B cell (primary cell): ENCODE measurements around the gene PRSS53. TPM values are rescaled to one million over a fixed set of nuclear protein-coding genes. Genes with fewer than 3 reads are reported as not detected.

Source experiments
- ATAC-seq: fragments of 200-7000 bp; cut with Tn5 transposase; one replicate; pipeline ENCODE4 v1.10.0; 2021; ENCODE audit warnings: low read depth, mild to moderate bottlenecking, moderate number of reproducible peaks, moderate library complexity
- CTCF ChIA-PET: fragments of 350-600 bp; sonication (Branson Sonifier 250); formaldehyde crosslinking; loops from one replicate; lab custom pipeline; 2021; ENCODE audit warnings: antibody characterized with exemption, inconsistent platforms; lab: Charles Lee
- POLR2A ChIA-PET: fragments of 350-600 bp; sonication (Branson Sonifier 250); formaldehyde crosslinking; loops from one replicate; lab custom pipeline; 2021; ENCODE audit warnings: antibody characterized with exemption; lab: Charles Lee
- DNase-seq: peaks from one replicate; pipeline ENCODE4 v3.0.0; 2013
- H2AFZ ChIP-seq: 2 replicates; pipeline ENCODE4 v1.6.1; 2012; ENCODE audit warnings: mild to moderate bottlenecking, low read depth, low read length; ENCODE audit not compliant: insufficient read depth, poor library complexity, severe bottlenecking
- H3K27ac ChIP-seq, 2 donors: 1 replicate in 1 of 2; 2 replicates in 1 of 2; pipeline ENCODE4 v1.5.1; 2012 to 2013; ENCODE audit warnings: low read length in 2 of 2, mild to moderate bottlenecking in 2 of 2, moderate library complexity in 1 of 2
- H3K27me3 ChIP-seq, 4 experiments: fragments of 200-600 bp in 1 of 4; sonication (generic) in 1 of 4; replicated peaks in 1 of 4; 1 replicate in 2 of 4; 2 replicates in 2 of 4; pipeline versions ENCODE4 v1.6.1 to v1.7.0; 2013 to 2016; ENCODE audit warnings: low read length in 3 of 4, mild to moderate bottlenecking in 2 of 4, mixed read lengths in 1 of 4, moderate library complexity in 1 of 4; ENCODE audit not compliant: insufficient read depth in 4 of 4, control insufficient read depth in 3 of 4; ENCODE audit errors: control extremely low read depth in 1 of 4
- H3K36me3 ChIP-seq, 2 experiments: replicated peaks in 1 of 2; 1 replicate in 1 of 2; 2 replicates in 1 of 2; pipeline versions ENCODE4 v1.6.1 to v1.7.1; 2013; ENCODE audit warnings: low read length in 1 of 2; ENCODE audit not compliant: insufficient read depth in 2 of 2, control insufficient read depth in 1 of 2; ENCODE audit errors: control extremely low read depth in 1 of 2, extremely low read depth in 1 of 2
- H3K4me1 ChIP-seq, 2 donors: fragments of 200-600 bp in 1 of 2; sonication (generic) in 1 of 2; 1 replicate in 1 of 2; 2 replicates in 1 of 2; pipeline versions ENCODE4 v1.5.1 to v1.6.1; 2013 to 2017; ENCODE audit warnings: low read length in 2 of 2; ENCODE audit not compliant: control insufficient read depth in 2 of 2, insufficient read depth in 2 of 2
- H3K4me2 ChIP-seq: replicated peaks from 2 replicates; pipeline ENCODE3; 2012; ENCODE audit warnings: mild to moderate bottlenecking, low read depth, low read length; ENCODE audit not compliant: poor library complexity, severe bottlenecking
- H3K4me3 ChIP-seq, 5 experiments: fragments of 200-600 bp in 1 of 5; sonication (generic) in 1 of 5; 1 replicate in 3 of 5; 2 replicates in 2 of 5; pipeline versions ENCODE4 v1.5.1 to v1.7.0; 2011 to 2016; ENCODE audit warnings: low read length in 4 of 5, mild to moderate bottlenecking in 4 of 5, low read depth in 2 of 5, control low read depth in 1 of 5, moderate library complexity in 1 of 5; ENCODE audit not compliant: insufficient read depth in 1 of 5; ENCODE audit errors: control extremely low read depth in 1 of 5, extremely low read depth in 1 of 5
- H3K79me2 ChIP-seq: fragments of 200-600 bp; sonication (generic); one replicate; pipeline ENCODE4 v1.6.0; 2016; ENCODE audit warnings: low read length; ENCODE audit not compliant: control insufficient read depth, insufficient read depth
- H3K9ac ChIP-seq: fragments of 200-600 bp; sonication (generic); 2 replicates; pipeline ENCODE4 v1.6.1; 2017; ENCODE audit warnings: mild to moderate bottlenecking, low read length, moderate library complexity
- H3K9me3 ChIP-seq, 3 donors: one replicate each; pipeline versions ENCODE4 v1.6.1 to v1.7.1; 2013; ENCODE audit warnings: low read length in 2 of 3; ENCODE audit not compliant: control insufficient read depth in 2 of 3, insufficient read depth in 1 of 3; ENCODE audit errors: control extremely low read depth in 1 of 3
- H4K20me1 ChIP-seq: 2 replicates; pipeline ENCODE4 v1.6.0; 2012; ENCODE audit warnings: mild to moderate bottlenecking, low read length; ENCODE audit not compliant: insufficient read depth, control insufficient read depth, poor library complexity, severe bottlenecking
- H3K27ac Mint-ChIP-seq: one replicate; pipeline ENCODE4 v1.8.0; 2021; ENCODE audit warnings: mixed read lengths
- H3K27me3 Mint-ChIP-seq: one replicate; pipeline ENCODE4 v1.8.0; 2021; ENCODE audit warnings: mixed read lengths
- H3K4me1 Mint-ChIP-seq: one replicate; pipeline ENCODE4 v1.8.0; 2021; ENCODE audit warnings: mixed read lengths
- H3K4me3 Mint-ChIP-seq: one replicate; pipeline ENCODE4 v1.8.0; 2021; ENCODE audit warnings: mixed read lengths
- H3K9me3 Mint-ChIP-seq: one replicate; pipeline ENCODE4 v1.8.0; 2022; ENCODE audit warnings: mixed read lengths; ENCODE audit not compliant: insufficient read depth
- EZH2 ChIP-seq: IDR thresholded peaks from 2 replicates; pipeline ENCODE4 v1.6.1; 2012; ENCODE audit warnings: borderline replicate concordance, low read depth, mild to moderate bottlenecking, moderate library complexity, low read length; ENCODE audit not compliant: insufficient read depth, poor library complexity, severe bottlenecking
- WGBS: methylation state at CpG from one replicate; pipeline ENCODE4 v1.1.5; 2013; ENCODE audit warnings: missing lambda C conversion rate; ENCODE audit not compliant: insufficient coverage; 5-methylcytosine and 5-hydroxymethylcytosine counted together
- intact Hi-C: fragments of 100-400 bp; cut with micrococcal nuclease; formaldehyde crosslinking; loops from one replicate; pipeline ENCODE4 v1.10.0; 2022
- polyA plus RNA-seq: library from polyadenylated mRNA; depleted of rRNA; stranded (reverse); fragments of >200 nt; gene quantifications from 2 replicates; pipeline ENCODE4 v1.2.3, GENCODE V29; 2012
- total RNA-seq, 2 donors: library from RNA; stranded (reverse); fragments of 120-200 nt in 1 of 2; gene quantifications; 1 replicate in 1 of 2; 2 replicates in 1 of 2; pipeline versions ENCODE4 v1.2.3 to v1.2.4, GENCODE V29; 2013 to 2022
- TF ChIP-seq, protein P1 (sequence below): fragments of 200-600 bp; IDR thresholded peaks from one replicate; pipeline ENCODE4 v1.8.0; 2022; ENCODE audit warnings: antibody characterized with exemption, mild to moderate bottlenecking

Gene PRSS53
- total and polyA plus RNA-seq, 2 donors (not counting 1 experiment from before 2014, with no cell fraction given), result 10.1 to 10.8 TPM

DNA sequence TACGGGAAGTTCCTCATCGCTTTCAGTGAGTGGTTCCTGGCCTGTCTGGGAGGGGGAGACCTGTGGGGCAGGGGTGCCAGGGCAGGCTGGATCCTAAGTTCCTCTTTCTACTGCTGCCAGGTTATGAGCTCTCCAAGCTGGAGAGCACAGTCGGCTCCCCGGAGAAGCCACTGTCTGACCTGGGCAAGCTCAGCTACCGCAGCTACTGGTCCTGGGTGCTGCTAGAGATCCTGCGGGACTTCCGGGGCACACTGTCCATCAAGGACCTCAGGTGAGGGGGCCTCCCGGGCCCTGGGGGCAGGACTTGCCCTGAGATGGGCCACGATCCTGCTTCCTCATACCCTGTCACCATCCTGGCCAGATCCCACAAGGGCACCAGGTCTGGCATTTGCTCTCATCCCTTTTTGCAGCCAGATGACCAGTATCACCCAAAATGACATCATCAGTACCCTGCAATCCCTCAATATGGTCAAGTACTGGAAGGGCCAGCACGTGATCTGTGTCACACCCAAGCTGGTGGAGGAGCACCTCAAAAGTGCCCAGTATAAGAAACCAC lies 41.7 kb upstream of the PRSS53 start:
- Histone ChIP-seq H3K4me2 (no peak overlapping the region), H2AFZ (no peak overlapping the region), H3K36me3 (peaks cover 0 to 55% of the 10 kb centered on the region in 2 experiments), H3K27me3 (no peaks in the 10 kb centered on the region), H3K27ac (no peak overlapping the region), H3K4me1 (no peaks in the 10 kb centered on the region), H4K20me1 (no peaks in the 10 kb centered on the region), H3K4me3 (no peak overlapping the region), H3K79me2 (peaks cover 8% of the 10 kb centered on the region), H3K9ac (no peak overlapping the region), H3K9me3 (no peaks in the 10 kb centered on the region)
- intact Hi-C loops, result no loop called here
- WGBS, result 77% methylated on average over 9 of the region's 10 CpGs
- CTCF ChIA-PET, result no interaction called here
- Mint-ChIP-seq H3K9me3 (no peaks in the 10 kb centered on the region), H3K27ac (no peak overlapping the region), H3K27me3 (no peaks in the 10 kb centered on the region), H3K4me3 (no peak overlapping the region), H3K4me1 (no peaks in the 10 kb centered on the region)
- POLR2A ChIA-PET, result interaction anchor here (0.6 kb wide), 1 partner anchor 15 kb away, joined by 3 read pairs; no protein-coding TSS in a partner anchor
- TF ChIP-seq EZH2, result no peak
- TF ChIP-seq, protein P1, sequence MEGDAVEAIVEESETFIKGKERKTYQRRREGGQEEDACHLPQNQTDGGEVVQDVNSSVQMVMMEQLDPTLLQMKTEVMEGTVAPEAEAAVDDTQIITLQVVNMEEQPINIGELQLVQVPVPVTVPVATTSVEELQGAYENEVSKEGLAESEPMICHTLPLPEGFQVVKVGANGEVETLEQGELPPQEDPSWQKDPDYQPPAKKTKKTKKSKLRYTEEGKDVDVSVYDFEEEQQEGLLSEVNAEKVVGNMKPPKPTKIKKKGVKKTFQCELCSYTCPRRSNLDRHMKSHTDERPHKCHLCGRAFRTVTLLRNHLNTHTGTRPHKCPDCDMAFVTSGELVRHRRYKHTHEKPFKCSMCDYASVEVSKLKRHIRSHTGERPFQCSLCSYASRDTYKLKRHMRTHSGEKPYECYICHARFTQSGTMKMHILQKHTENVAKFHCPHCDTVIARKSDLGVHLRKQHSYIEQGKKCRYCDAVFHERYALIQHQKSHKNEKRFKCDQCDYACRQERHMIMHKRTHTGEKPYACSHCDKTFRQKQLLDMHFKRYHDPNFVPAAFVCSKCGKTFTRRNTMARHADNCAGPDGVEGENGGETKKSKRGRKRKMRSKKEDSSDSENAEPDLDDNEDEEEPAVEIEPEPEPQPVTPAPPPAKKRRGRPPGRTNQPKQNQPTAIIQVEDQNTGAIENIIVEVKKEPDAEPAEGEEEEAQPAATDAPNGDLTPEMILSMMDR, result no peak
- no peak for ATAC-seq
- DNase-seq, result no peak

DNA sequence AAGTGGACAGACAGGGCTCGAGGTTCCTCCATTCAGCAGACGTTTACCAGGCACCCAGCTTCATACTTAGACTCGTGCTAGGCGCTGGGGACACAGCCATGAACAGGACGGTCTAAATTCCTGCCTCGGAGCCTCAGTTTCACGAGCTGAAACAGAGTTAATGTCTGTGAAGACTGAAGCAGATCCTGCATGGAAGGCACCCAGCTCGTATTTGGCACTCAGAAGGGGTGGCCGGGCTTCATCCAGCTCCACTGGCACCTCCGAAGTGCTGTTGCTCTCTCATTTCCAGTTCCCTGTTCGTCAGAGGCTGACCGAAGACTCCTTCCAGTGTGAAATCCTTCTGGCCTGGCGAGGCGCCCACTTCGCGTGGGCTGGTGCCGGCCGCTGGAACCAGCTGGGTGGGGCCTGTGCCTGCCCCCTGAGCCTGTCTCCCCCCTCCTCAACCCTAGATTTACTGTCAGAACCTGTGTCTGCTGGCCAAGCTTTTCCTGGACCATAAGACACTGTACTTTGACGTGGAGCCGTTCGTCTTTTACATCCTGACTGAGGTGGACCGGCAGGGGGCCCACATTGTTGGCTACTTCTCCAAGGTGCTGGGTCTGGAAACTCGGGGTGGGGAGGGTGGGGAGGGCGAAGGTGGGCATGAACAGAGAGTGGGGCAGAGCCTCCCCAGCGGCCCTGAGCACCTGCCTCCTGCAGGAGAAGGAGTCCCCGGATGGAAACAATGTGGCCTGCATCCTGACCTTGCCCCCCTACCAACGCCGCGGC lies 41.0 kb upstream of the PRSS53 start:
- ChIA-PET CTCF (interaction anchor here (2.0 kb wide), 1 partner anchor 253 kb away, joined by 4 read pairs; no protein-coding TSS in a partner anchor), POLR2A (interaction anchor here (0.6 kb wide), 1 partner anchor 12 kb away, joined by 3 read pairs; the partner anchor contains the start of gene KAT8)
- H3K27me3 Mint-ChIP-seq, result no peaks in the 10 kb centered on the region
- Histone ChIP-seq H2AFZ (no peak overlapping the region), H3K4me2 (no peak overlapping the region), H3K27ac (no peak overlapping the region), H3K4me1 (no peaks in the 10 kb centered on the region), H3K36me3 (peaks cover 0 to 60% of the 10 kb centered on the region in 2 experiments), H3K4me3 (no peak overlapping the region), H4K20me1 (no peaks in the 10 kb centered on the region), H3K27me3 (no peaks in the 10 kb centered on the region), H3K79me2 (peaks cover 13% of the 10 kb centered on the region), H3K9ac (no peak overlapping the region), H3K9me3 (no peaks in the 10 kb centered on the region)
- no peak for ATAC-seq
- no peaks in the 10 kb centered on the region for H3K9me3 Mint-ChIP-seq
- H3K4me1 Mint-ChIP-seq, result no peaks in the 10 kb centered on the region
- no peak overlapping the region for H3K4me3 Mint-ChIP-seq
- whole genome bisulfite sequencing, result 70% methylated on average over 29 of the region's 29 CpGs
- no peak overlapping the region for H3K27ac Mint-ChIP-seq
- intact Hi-C loops, result no loop called here
- no peak for DNase-seq
- TF ChIP-seq EZH2, result no peak
- TF ChIP-seq, protein P1, result no peak
